ENCODE data around the gene OR10A2.

- TF ChIP-seq GLIS3 (CRISPR knock-in tag; IDR thresholded peaks at IDR 0.05), result no peak
- TF ChIP-seq, protein P1, sequence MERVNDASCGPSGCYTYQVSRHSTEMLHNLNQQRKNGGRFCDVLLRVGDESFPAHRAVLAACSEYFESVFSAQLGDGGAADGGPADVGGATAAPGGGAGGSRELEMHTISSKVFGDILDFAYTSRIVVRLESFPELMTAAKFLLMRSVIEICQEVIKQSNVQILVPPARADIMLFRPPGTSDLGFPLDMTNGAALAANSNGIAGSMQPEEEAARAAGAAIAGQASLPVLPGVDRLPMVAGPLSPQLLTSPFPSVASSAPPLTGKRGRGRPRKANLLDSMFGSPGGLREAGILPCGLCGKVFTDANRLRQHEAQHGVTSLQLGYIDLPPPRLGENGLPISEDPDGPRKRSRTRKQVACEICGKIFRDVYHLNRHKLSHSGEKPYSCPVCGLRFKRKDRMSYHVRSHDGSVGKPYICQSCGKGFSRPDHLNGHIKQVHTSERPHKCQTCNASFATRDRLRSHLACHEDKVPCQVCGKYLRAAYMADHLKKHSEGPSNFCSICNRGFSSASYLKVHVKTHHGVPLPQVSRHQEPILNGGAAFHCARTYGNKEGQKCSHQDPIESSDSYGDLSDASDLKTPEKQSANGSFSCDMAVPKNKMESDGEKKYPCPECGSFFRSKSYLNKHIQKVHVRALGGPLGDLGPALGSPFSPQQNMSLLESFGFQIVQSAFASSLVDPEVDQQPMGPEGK (CRISPR knock-in tag; IDR thresholded peaks at IDR 0.05; ENCODE audit: borderline replicate concordance), result no peak
- no peak for TF ChIP-seq RARB (CRISPR knock-in tag; IDR thresholded peaks at IDR 0.05)
- TF ChIP-seq ZFP3 (CRISPR knock-in tag; IDR thresholded peaks at IDR 0.05), result no peak
- no peak for TF ChIP-seq BACH2 (CRISPR knock-in tag; IDR thresholded peaks at IDR 0.05; ENCODE audit: borderline replicate concordance)
- no peak for TF ChIP-seq TOX (CRISPR knock-in tag; IDR thresholded peaks at IDR 0.05; ENCODE audit: borderline replicate concordance)
- TF ChIP-seq PPARA (CRISPR knock-in tag; IDR thresholded peaks at IDR 0.05; ENCODE audit: borderline replicate concordance), result no peak
- TF ChIP-seq ZFP30 (CRISPR knock-in tag; IDR thresholded peaks at IDR 0.05), result no peak
- TF ChIP-seq SNAI2 (CRISPR knock-in tag; IDR thresholded peaks at IDR 0.05), result no peak
- no peak for TF ChIP-seq ZC3H10 (CRISPR knock-in tag; IDR thresholded peaks at IDR 0.05)
- no peak for TF ChIP-seq ZNF565 (CRISPR knock-in tag; conservative IDR thresholded peaks at IDR 0.05; ENCODE audit: low read depth)
- TF ChIP-seq CSDC2 (CRISPR knock-in tag; IDR thresholded peaks at IDR 0.05), result no peak
- TF ChIP-seq ZNF8 (CRISPR knock-in tag; IDR thresholded peaks at IDR 0.05), result no peak
- TF ChIP-seq TCF4 (CRISPR knock-in tag; IDR thresholded peaks at IDR 0.05; ENCODE audit: borderline replicate concordance), result no peak
These were observed 14.1 kb downstream of the OR10A2 start for GRCh38 chr11:6876914-6877313.
